HCT116 (cell line): ENCODE results near the gene ACSM3. TPM values are rescaled to one million over a fixed set of nuclear protein-coding genes. Genes with fewer than 3 reads are reported as not detected.

Experiments
- ATAC-seq: fragments of 200-7000 bp; cut with Tn5 transposase; 2 replicates; pipeline ENCODE4 v1.9.1; 2020; ENCODE audit warnings: mild to moderate bottlenecking, moderate library complexity
- BruUV-seq: library from RNA; stranded (reverse); fragments of 400-500 nt; replicated peaks from 2 replicates; lab custom pipeline; 2021; lab: Mats Ljungman, UMichigan
- CTCF ChIA-PET: fragments of 300-600 bp; sonication (Branson Sonifier 250); formaldehyde crosslinking; loops from one replicate; lab custom pipeline; 2021; ENCODE audit warnings: antibody characterized with exemption; lab: Charles Lee
- POLR2A ChIA-PET: fragments of 300-600, 350-600 bp; sonication (Branson Sonifier 250); formaldehyde crosslinking; loops from one replicate; lab custom pipeline; 2021; ENCODE audit warnings: antibody characterized with exemption; lab: Charles Lee
- RAD21 ChIA-PET, 2 experiments: fragments of 300-600 bp; sonication (Branson Sonifier 250); formaldehyde crosslinking; loops; one replicate each; lab custom pipeline; 2023; ENCODE audit warnings: low total read pairs in 2 of 2; ENCODE audit not compliant: uncharacterized antibody in 2 of 2, unreplicated experiment in 2 of 2, low non-redundant PET in 1 of 2; lab: Charles Lee
- DNase-seq: peaks from one replicate; pipeline ENCODE4 v3.0.0-alpha.2; 2010; ENCODE audit warnings: low read depth, low spot score
- H2AFZ ChIP-seq: fragments of 200-600 bp; shearing (Covaris generic), sonication (generic); 2 replicates; pipeline ENCODE4 v1.6.1; 2017; ENCODE audit warnings: low read depth, mixed run types, mixed read lengths, antibody characterized with exemption, low read length; ENCODE audit not compliant: poor library complexity, severe bottlenecking
- H3K27ac ChIP-seq: 2 replicates; pipeline ENCODE4 v1.5.1; 2012; ENCODE audit warnings: low read depth, low read length
- H3K27me3 ChIP-seq: fragments of 200-600 bp; sonication (generic); 2 replicates; pipeline ENCODE4 v1.6.1; 2016; ENCODE audit warnings: mixed run types, low read length, mixed read lengths; ENCODE audit not compliant: insufficient read depth
- H3K36me3 ChIP-seq, 2 experiments: fragments of 200-500 bp in 1 of 2; fragments of 200-600 bp in 1 of 2; sonication (Bioruptor generic) in 1 of 2; sonication (generic) in 1 of 2; 2 replicates each; pipeline versions ENCODE4 v1.5.1 to v1.6.1; 2014 to 2016; ENCODE audit warnings: low read length in 2 of 2, inconsistent platforms in 1 of 2, mixed read lengths in 1 of 2, mixed run types in 1 of 2; ENCODE audit not compliant: insufficient read depth in 2 of 2, control insufficient read depth in 1 of 2
- H3K4me1 ChIP-seq, 2 experiments: fragments of 200-600 bp in 1 of 2; sonication (generic) in 1 of 2; 2 replicates each; pipeline versions ENCODE4 v1.5.1 to v1.6.1; 2012 to 2017; ENCODE audit warnings: low read length in 2 of 2, inconsistent platforms in 1 of 2, mild to moderate bottlenecking in 1 of 2, mixed read lengths in 1 of 2, mixed run types in 1 of 2, moderate library complexity in 1 of 2; ENCODE audit not compliant: insufficient read depth in 2 of 2, control insufficient read depth in 1 of 2
- H3K4me2 ChIP-seq: fragments of 200-600 bp; sonication (generic); 2 replicates; pipeline ENCODE4 v1.6.1; 2017; ENCODE audit warnings: mixed run types, low read length, mixed read lengths
- H3K4me3 ChIP-seq, 2 experiments: fragments of 200-600 bp in 1 of 2; sonication (generic) in 1 of 2; replicated peaks in 1 of 2; 2 replicates each; pipeline ENCODE4 v1.5.1; 2011 to 2016; ENCODE audit warnings: low read length in 2 of 2, control low read depth in 1 of 2, low read depth in 1 of 2, mild to moderate bottlenecking in 1 of 2, mixed read lengths in 1 of 2, mixed run types in 1 of 2
- H3K79me2 ChIP-seq: fragments of 200-600 bp; sonication (generic); 2 replicates; pipeline ENCODE4 v1.6.1; 2017; ENCODE audit warnings: mild to moderate bottlenecking, mixed run types, low read length, moderate library complexity, mixed read lengths; ENCODE audit not compliant: insufficient read depth
- H3K9ac ChIP-seq: fragments of 200-600 bp; sonication (generic); 2 replicates; pipeline ENCODE4 v1.6.1; 2016; ENCODE audit warnings: low read length, mixed read lengths
- H3K9me2 ChIP-seq: fragments of 200-600 bp; sonication (generic), shearing (Covaris generic); 2 replicates; pipeline ENCODE4 v1.6.1; 2017; ENCODE audit warnings: mixed run types, mild to moderate bottlenecking, moderate library complexity; ENCODE audit not compliant: insufficient read depth
- H3K9me3 ChIP-seq, 2 experiments: fragments of 200-500 bp in 1 of 2; fragments of 200-600 bp in 1 of 2; sonication (Bioruptor generic) in 1 of 2; sonication (generic) in 1 of 2; 2 replicates each; pipeline ENCODE4 v1.6.1; 2014 to 2017; ENCODE audit warnings: low read length in 2 of 2, mixed read lengths in 2 of 2, inconsistent platforms in 1 of 2, low read depth in 1 of 2, mild to moderate bottlenecking in 1 of 2, mixed run types in 1 of 2, moderate library complexity in 1 of 2; ENCODE audit not compliant: control insufficient read depth in 1 of 2, insufficient read depth in 1 of 2
- H4K20me1 ChIP-seq: fragments of 200-600 bp; sonication (generic), shearing (Covaris generic); 2 replicates; pipeline ENCODE4 v1.6.1; 2017; ENCODE audit warnings: mixed run types, mild to moderate bottlenecking, moderate library complexity; ENCODE audit not compliant: insufficient read depth
- ATF3 ChIP-seq: IDR thresholded peaks from 2 replicates; pipeline ENCODE4 v1.6.1; 2012
- CBX3 ChIP-seq: IDR thresholded peaks from 2 replicates; pipeline ENCODE4 v1.6.1; 2012; ENCODE audit warnings: low read depth
- FOSL1 ChIP-seq: IDR thresholded peaks from 2 replicates; pipeline ENCODE4 v1.6.1; 2012; ENCODE audit warnings: low read depth
- JUND ChIP-seq: IDR thresholded peaks from 2 replicates; pipeline ENCODE4 v1.6.1; 2012
- MAX ChIP-seq: IDR thresholded peaks from 2 replicates; pipeline ENCODE4 v1.6.1; 2012
- POLR2A ChIP-seq: IDR thresholded peaks from 2 replicates; pipeline ENCODE4 v1.7.0; 2011; ENCODE audit warnings: borderline replicate concordance; ENCODE audit not compliant: insufficient read depth, insufficient read length; ENCODE audit errors: extremely low read depth
- POLR2AphosphoS5 ChIP-seq: IDR thresholded peaks from 2 replicates; pipeline ENCODE4 v1.6.1; 2011; ENCODE audit warnings: mild to moderate bottlenecking, low read depth, low read length, moderate library complexity
- RAD21 ChIP-seq: IDR thresholded peaks from 2 replicates; pipeline ENCODE4 v1.6.1; 2012; ENCODE audit warnings: low read depth, mild to moderate bottlenecking
- SIN3A ChIP-seq: IDR thresholded peaks from 2 replicates; pipeline ENCODE4 v1.6.1; 2012; ENCODE audit warnings: low read depth
- SP1 ChIP-seq: IDR thresholded peaks from 2 replicates; pipeline ENCODE4 v1.6.1; 2012; ENCODE audit warnings: low read depth
- TCF7L2 ChIP-seq: IDR thresholded peaks from 2 replicates; pipeline ENCODE4 v1.7.0; 2011; ENCODE audit warnings: borderline replicate concordance, inconsistent platforms; ENCODE audit not compliant: insufficient read depth, insufficient read length; ENCODE audit errors: extremely low read depth
- YY1 ChIP-seq: IDR thresholded peaks from 2 replicates; pipeline ENCODE4 v1.6.1; 2011; ENCODE audit warnings: low read length, low read depth, moderate library complexity, mild to moderate bottlenecking; ENCODE audit not compliant: insufficient replicate concordance; ENCODE audit errors: extremely low read depth
- ZBTB33 ChIP-seq: IDR thresholded peaks from 2 replicates; pipeline ENCODE4 v1.6.1; 2011; ENCODE audit warnings: mild to moderate bottlenecking, low read length, moderate library complexity; ENCODE audit not compliant: insufficient replicate concordance; ENCODE audit errors: extremely low read depth
- ZFX ChIP-seq: fragments of 450-650 bp; IDR thresholded peaks from 2 replicates; pipeline ENCODE4 v1.6.1; 2017
- ZNF274 ChIP-seq: fragments of 200-500 bp; sonication (Bioruptor generic); IDR thresholded peaks from 2 replicates; pipeline ENCODE4 v1.6.1; 2014; ENCODE audit warnings: mild to moderate bottlenecking, low read depth, low read length, inconsistent platforms
- intact Hi-C: fragments of 100-400 bp; cut with micrococcal nuclease; formaldehyde crosslinking; loops from 2 replicates; pipeline ENCODE4 v1.10.0; 2022
- total RNA-seq: library from RNA; stranded (reverse); gene quantifications from one replicate; pipeline ENCODE4 v1.2.1, GENCODE V29; 2021; ENCODE audit not compliant: unreplicated experiment

ACSM3 gene
- total RNA-seq, 1 experiment from 2014 or later, result 15.0 TPM

- no peak for ATAC-seq
- RAD21 ChIA-PET, result no interaction called here
- 0 out of 4 replicates have a peak, but pooled peaks cover 0 to 3% of the 10 kb centered on the region in 2 experiments for H3K9me3 ChIP-seq
- H2AFZ ChIP-seq, result no peak overlapping the region
- no peak overlapping the region for H3K9ac ChIP-seq
- no peak for DNase-seq
- H3K4me3 ChIP-seq, result no peak overlapping the region
- TF ChIP-seq JUND, result no peak
- TF ChIP-seq SIN3A, result no peak
- TF ChIP-seq ATF3, result no peak
- no peak for TF ChIP-seq RAD21
- TF ChIP-seq ZFX, result no peak
- no peak for TF ChIP-seq SP1
- TF ChIP-seq POLR2AphosphoS5, result no peak
- TF ChIP-seq ZNF274, result no peak
- TF ChIP-seq MAX, result no peak
- TF ChIP-seq POLR2A, result no peak
- TF ChIP-seq TCF7L2, result no peak
- TF ChIP-seq ZBTB33, result no peak
- TF ChIP-seq CBX3, result no peak
- no peak for TF ChIP-seq YY1
- no peak for TF ChIP-seq FOSL1
- H3K27me3 ChIP-seq, result no peaks in the 10 kb centered on the region
- no peak overlapping the region for H3K27ac ChIP-seq
- no peaks in the 10 kb centered on the region for H4K20me1 ChIP-seq
- POLR2A ChIA-PET, result no interaction called here
- H3K79me2 ChIP-seq, result no peaks in the 10 kb centered on the region
- CTCF ChIA-PET, result no interaction called here
- H3K36me3 ChIP-seq, result no peaks in the 10 kb centered on the region
- BruUV-seq, result no TSS peak
- no peak overlapping the region for H3K4me2 ChIP-seq
- intact Hi-C loops, result no loop called here
- no peaks in the 10 kb centered on the region for H3K9me2 ChIP-seq
- peaks cover 5 to 8% of the 10 kb centered on the region in 2 experiments for H3K4me1 ChIP-seq
Measured at GRCh38 chr16:20768818-20769217, 5.0 kb downstream of the ACSM3 start.
